Fibroblast of mammary gland (primary cell): ENCODE data around the gene C17orf50.

Source experiments
- DNase-seq: peaks from one replicate; pipeline ENCODE4 v3.0.0-alpha.2; 2010; ENCODE audit warnings: low read depth
- H3K4me3 ChIP-seq: 2 replicates; pipeline ENCODE4 v1.5.1; 2011; ENCODE audit warnings: low read depth, mild to moderate bottlenecking, low read length, moderate library complexity; ENCODE audit not compliant: control insufficient read depth
- TF ChIP-seq, protein P1 (sequence below): conservative IDR thresholded peaks from 2 replicates; pipeline ENCODE4 v1.5.1; 2011; ENCODE audit warnings: low read depth, low read length, inconsistent platforms; ENCODE audit not compliant: control insufficient read depth, insufficient read depth

C17orf50 gene

DNA sequence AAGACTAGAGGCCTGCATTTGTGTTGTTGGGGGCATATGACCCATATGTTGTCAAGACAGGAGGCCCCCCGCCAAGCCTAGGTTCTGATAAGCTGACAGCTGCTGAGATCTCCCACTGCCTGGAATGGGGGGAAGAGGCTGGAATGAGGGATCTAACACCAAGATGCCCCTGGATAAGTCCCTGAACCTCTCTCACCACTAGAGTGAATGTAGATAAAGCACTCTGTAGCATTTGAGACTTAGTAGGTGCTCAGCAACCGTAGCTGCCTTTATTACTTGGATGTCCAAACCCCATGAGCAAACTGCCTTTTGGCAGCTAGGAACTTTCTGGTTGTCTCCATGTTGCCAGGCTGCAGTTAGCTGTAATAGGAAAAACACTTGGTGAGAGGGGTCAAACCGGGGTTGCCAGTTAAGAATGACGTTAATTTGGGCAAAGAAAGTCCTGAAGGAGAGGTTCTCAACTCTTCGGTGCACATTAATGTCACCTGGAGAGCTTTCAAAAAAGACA is 33.7 kb upstream of the C17orf50 start:
- no peak overlapping the region for H3K4me3 ChIP-seq
- DNase-seq, result no peak
- TF ChIP-seq, protein P1, sequence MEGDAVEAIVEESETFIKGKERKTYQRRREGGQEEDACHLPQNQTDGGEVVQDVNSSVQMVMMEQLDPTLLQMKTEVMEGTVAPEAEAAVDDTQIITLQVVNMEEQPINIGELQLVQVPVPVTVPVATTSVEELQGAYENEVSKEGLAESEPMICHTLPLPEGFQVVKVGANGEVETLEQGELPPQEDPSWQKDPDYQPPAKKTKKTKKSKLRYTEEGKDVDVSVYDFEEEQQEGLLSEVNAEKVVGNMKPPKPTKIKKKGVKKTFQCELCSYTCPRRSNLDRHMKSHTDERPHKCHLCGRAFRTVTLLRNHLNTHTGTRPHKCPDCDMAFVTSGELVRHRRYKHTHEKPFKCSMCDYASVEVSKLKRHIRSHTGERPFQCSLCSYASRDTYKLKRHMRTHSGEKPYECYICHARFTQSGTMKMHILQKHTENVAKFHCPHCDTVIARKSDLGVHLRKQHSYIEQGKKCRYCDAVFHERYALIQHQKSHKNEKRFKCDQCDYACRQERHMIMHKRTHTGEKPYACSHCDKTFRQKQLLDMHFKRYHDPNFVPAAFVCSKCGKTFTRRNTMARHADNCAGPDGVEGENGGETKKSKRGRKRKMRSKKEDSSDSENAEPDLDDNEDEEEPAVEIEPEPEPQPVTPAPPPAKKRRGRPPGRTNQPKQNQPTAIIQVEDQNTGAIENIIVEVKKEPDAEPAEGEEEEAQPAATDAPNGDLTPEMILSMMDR, result no peak

DNA sequence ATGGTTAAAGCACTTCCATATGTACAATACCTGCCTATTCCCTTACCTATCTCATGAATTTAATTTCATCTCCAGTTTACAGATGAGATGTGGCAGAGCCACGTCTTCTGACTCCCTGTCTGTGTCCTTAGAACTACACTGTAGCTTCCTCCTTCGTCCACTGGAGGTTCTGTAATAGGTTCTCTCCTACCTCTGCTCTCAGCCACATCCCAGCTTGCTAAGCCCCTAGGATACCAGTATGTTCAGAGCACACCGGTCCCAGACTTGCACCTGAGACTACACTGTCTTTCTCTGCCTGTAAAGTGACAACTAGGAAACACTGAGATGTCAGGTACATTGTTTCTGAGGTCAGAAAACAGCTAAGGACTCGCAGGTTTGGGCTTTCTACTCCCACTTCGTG is 33.1 kb upstream of the C17orf50 start:
- TF ChIP-seq, protein P1, result no peak
- no peak for DNase-seq
- H3K4me3 ChIP-seq, result no peak overlapping the region

DNA sequence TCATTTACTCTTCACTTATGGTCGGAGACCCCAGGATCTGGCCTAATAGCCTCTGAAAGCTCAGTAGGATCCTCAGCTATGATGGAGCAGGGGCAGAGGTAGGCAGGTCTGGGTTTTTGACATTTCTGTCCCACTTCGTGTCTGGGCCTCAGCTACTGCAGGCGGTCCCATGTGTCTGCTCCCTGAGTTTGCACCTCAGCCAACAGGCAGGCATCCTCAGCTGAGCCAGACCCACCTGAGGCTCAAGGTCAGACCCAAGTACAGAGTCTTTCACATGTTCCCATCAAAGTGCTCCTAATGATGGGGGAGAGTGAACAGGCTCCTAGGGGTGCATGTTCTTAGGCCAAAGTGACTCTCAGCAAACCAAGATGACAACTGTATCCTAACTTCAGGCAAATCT is 32.1 kb upstream of the C17orf50 start:
- DNase-seq, result no peak
- no peak overlapping the region for H3K4me3 ChIP-seq
- TF ChIP-seq, protein P1, result no peak

DNA sequence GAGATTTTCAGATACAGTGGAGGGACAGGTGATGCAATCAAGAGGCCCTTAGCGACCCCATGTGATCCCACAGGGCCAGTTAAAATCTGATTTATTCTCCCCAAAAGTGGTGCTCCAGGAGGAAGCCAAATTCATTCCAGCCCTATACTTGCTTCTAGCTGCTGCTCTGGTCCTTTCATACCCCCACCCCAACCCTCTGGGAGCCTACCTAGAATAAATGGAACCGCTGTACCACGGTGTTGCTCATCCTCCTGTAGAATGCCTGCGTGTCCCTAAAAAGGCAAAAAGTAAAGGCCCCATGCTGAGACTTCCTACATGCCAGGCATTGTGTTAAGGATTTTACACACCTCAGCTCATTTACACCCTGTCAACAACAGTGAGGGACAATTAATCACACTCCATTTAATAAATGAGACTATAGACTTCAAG is 31.3 kb upstream of the C17orf50 start:
- TF ChIP-seq, protein P1, result no peak
- H3K4me3 ChIP-seq, result no peak overlapping the region
- no peak for DNase-seq

DNA sequence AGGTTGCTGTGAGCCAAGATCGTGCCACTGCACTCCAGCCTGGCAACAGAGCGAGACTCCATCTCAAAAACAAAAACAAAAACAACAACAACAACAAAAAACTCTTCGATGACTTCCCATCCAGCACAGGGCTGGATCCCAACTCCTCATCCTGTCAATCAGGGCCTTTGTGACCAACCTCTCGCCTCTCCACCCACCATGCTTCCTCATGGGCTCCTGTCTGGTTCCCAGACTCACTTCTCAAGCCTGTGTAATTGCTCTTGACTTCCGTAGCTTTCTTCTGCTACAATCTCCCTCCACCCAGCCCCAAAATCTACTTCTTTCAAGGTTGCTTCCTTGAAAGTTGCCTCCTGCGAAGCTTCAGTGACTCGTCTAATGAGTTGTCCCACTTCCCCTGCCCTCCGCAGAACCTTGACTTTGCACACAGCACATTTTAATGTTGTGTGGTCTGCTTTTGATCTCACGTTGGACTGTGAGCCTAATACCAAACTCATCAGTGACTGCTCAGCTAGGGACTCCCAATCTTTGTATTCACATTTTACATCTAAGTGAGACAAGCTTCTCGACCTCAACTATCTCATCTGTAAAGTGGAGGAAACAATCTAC is 30.2 kb upstream of the C17orf50 start:
- TF ChIP-seq, protein P1, result no peak
- H3K4me3 ChIP-seq, result no peak overlapping the region
- peak; percentile 56 for DNase-seq

DNA sequence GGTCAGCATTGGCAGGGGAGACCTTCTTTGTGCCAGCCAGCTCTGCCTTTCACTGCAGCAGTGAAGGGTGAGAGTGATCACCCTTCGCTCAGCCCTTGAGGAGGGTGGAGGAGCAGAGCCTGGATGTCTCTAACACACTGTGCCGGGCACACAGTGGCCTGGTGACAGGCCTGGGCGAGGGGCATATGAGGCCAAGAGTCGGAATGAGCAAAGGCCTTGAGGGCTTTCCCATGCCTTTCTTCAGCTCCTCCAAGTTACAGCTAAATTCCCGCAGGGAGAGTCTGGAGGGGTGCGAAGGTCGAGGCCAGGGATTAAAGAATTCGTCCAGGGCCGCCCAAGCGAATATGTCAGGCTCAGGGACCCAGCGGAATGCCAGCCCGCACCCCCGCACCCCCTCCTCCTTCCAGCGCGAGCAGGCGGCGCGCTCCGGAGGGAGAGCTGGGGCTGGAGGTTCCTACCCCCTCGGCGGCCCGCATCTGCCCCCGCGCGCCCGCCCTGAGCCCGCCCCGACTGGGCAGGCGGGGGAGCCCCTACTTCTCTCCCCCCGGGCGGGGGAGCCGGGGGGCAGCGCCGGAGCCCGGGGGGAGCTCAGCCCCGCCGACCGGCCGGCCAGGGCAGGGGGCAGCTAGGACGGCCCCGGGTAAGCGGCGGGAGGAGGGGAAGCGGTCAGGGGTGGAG is 29.3 kb upstream of the C17orf50 start, which contains the start of gene RASL10B:
RASL10B (plus strand) TSS at position 401 of the 678 bp plus-strand sequence. CDS start 3,546 bp downstream, outside the sequence.
- TF ChIP-seq, protein P1, result no peak
- peak within 1 kb of the TSS; percentile 37 for H3K4me3 ChIP-seq
- no peak for DNase-seq
